ENCODE results near the gene TEX261. TPM values are rescaled to one million over a fixed set of nuclear protein-coding genes. Genes with fewer than 3 reads are reported as not detected.

Gene TEX261
- total RNA-seq, 2 donors from 2014 or later = 16.6 to 19.1 TPM

- Histone ChIP-seq H3K27me3 (no peaks in the 10 kb centered on the region), H3K4me3 (no peak overlapping the region), H3K27ac (no peak overlapping the region), H3K4me1 (no peaks in the 10 kb centered on the region), H3K36me3 (replicated peaks in 1 of 2; ENCODE audit: insufficient read depth in 1 of 2, low read depth in 2 of 2) (no peaks in the 10 kb centered on the region), H3K9me3 (no peaks in the 10 kb centered on the region)
- TF ChIP-seq POLR2A (IDR thresholded peaks at IDR 0.05) (no peak), CTCF (IDR thresholded peaks at IDR 0.05) (no peak)
- intact Hi-C loops (cut with DNase I) = loop anchor here (10.0 kb wide), 1 partner anchor 146 kb away; the partner anchor contains the start of gene FIGLA
- DNase-seq (no peak), ATAC-seq (no peak)
- 62 to 70% methylated on average over 6 of the region's 6 CpGs for WGBS, 2 donors
Observed at GRCh38 chr2:70941186-70941585, 53.5 kb downstream of the TEX261 start.

- no peak for DNase-seq
- TF ChIP-seq CTCF (IDR thresholded peaks at IDR 0.05) = no peak
- no peak for TF ChIP-seq POLR2A (IDR thresholded peaks at IDR 0.05)
- 74 to 88% methylated on average over 5 to 10 of the region's 10 CpGs for WGBS, 2 donors
- Histone ChIP-seq H3K27me3 (no peaks in the 10 kb centered on the region), H3K27ac (no peak overlapping the region), H3K36me3 (replicated peaks in 1 of 2; ENCODE audit: insufficient read depth in 1 of 2, low read depth in 2 of 2) (no peaks in the 10 kb centered on the region), H3K4me3 (no peak overlapping the region), H3K4me1 (no peaks in the 10 kb centered on the region), H3K9me3 (no peaks in the 10 kb centered on the region)
- ATAC-seq = no peak
- intact Hi-C loops (cut with DNase I) = loop anchor here (10.0 kb wide), 1 partner anchor 145 kb away; the partner anchor contains the start of gene FIGLA
Observed at GRCh38 chr2:70939839-70940580, 54.7 kb downstream of the TEX261 start.

GRCh38 chr2:70939001-70939838 lies 55.5 kb downstream of the TEX261 start:
- intact Hi-C loops (cut with DNase I) = no loop called here
- Histone ChIP-seq H3K27me3 (no peaks in the 10 kb centered on the region), H3K27ac (no peak overlapping the region), H3K9me3 (no peaks in the 10 kb centered on the region), H3K36me3 (replicated peaks in 1 of 2; ENCODE audit: insufficient read depth in 1 of 2, low read depth in 2 of 2) (no peaks in the 10 kb centered on the region), H3K4me1 (no peaks in the 10 kb centered on the region), H3K4me3 (no peak overlapping the region)
- ATAC-seq (no peak), DNase-seq (no peak)
- TF ChIP-seq POLR2A (IDR thresholded peaks at IDR 0.05) (no peak), CTCF (IDR thresholded peaks at IDR 0.05) (no peak)
- 60 to 75% methylated on average over 20 to 29 of the region's 30 CpGs for WGBS, 2 donors

- Histone ChIP-seq H3K27me3 (no peaks in the 10 kb centered on the region), H3K4me1 (no peaks in the 10 kb centered on the region), H3K4me3 (no peak overlapping the region), H3K9me3 (no peaks in the 10 kb centered on the region), H3K27ac (no peak overlapping the region), H3K36me3 (replicated peaks in 1 of 2; ENCODE audit: insufficient read depth in 1 of 2, low read depth in 2 of 2) (no peaks in the 10 kb centered on the region)
- ATAC-seq = no peak
- TF ChIP-seq POLR2A (IDR thresholded peaks at IDR 0.05) = no peak
- TF ChIP-seq CTCF (IDR thresholded peaks at IDR 0.05) = no peak
- 54 to 82% methylated on average over 2 to 3 of the region's 3 CpGs for WGBS, 2 donors
- no peak for DNase-seq
- intact Hi-C loops (cut with DNase I) = no loop called here
Observed at GRCh38 chr2:70938586-70938950, 56.1 kb downstream of the TEX261 start.

Data from body of pancreas (tissue), 4 donors.